ENCODE measurements around the gene PDCD1LG2. TPM values are rescaled to one million over a fixed set of nuclear protein-coding genes. Genes with fewer than 3 reads are reported as not detected.

PDCD1LG2 gene
- total RNA-seq, 5 donors from 2014 or later (not counting 1 experiment from before 2014, with no cell fraction given): 0.14 to 0.76 (median 0.40) TPM

GRCh38 chr9:5500441-5501235 lies 9.7 kb upstream of the PDCD1LG2 start:
- Histone ChIP-seq H3K36me3 (ENCODE audit: control insufficient read depth in 2 of 2, extremely low read depth in 1 of 2, insufficient read depth in 1 of 2, low read length in 1 of 2) (no peaks in the 10 kb centered on the region), H3K27me3 (replicated peaks in 1 of 2; ENCODE audit: control insufficient read depth in 2 of 2, extremely low read depth in 1 of 2, insufficient read depth in 2 of 2, low read length in 1 of 2) (peaks cover 0 to 14% of the 10 kb centered on the region in 2 experiments), H3K4me1 (ENCODE audit: control insufficient read depth in 1 of 2, extremely low read depth in 1 of 2, insufficient read depth in 2 of 2, low read length in 2 of 2) (no peaks in the 10 kb centered on the region), H3K4me3 (ENCODE audit: control insufficient read depth in 1 of 2, extremely low read depth in 1 of 2, low read length in 1 of 2) (no peak overlapping the region), H3K27ac (ENCODE audit: low read length) (no peak overlapping the region), H3K9me3 (no peaks in the 10 kb centered on the region)
- Mint-ChIP-seq H3K9me3 (peaks cover 9 to 18% (median 13%) of the 10 kb centered on the region in 3 donors), H3K36me3 (peaks cover 3% of the 10 kb centered on the region), H3K27ac (no peak overlapping the region), H3K4me1 (peaks cover 7 to 12% (median 12%) of the 10 kb centered on the region in 3 donors), H3K27me3 (peaks cover 0 to 2% of the 10 kb centered on the region in 2 donors), H3K4me3 (no peak overlapping the region)
- ChIA-PET POLR2A (no interaction called here), CTCF (no interaction called here)
- ATAC-seq (replicated peaks in 1 of 4): no peak
- WGBS (ENCODE audit: insufficient coverage): 91% methylated on average over 9 of the region's 18 CpGs
- no peak for DNase-seq

- no peak for DNase-seq
- H3K27me3 Mint-ChIP-seq: peaks cover 0 to 2% of the 10 kb centered on the region in 2 donors
- 99% methylated on average over 5 of the region's 6 CpGs for WGBS (ENCODE audit: insufficient coverage)
- Histone ChIP-seq H3K4me3 (ENCODE audit: control insufficient read depth in 1 of 2, extremely low read depth in 1 of 2, low read length in 1 of 2) (no peak overlapping the region), H3K4me1 (ENCODE audit: control insufficient read depth in 1 of 2, extremely low read depth in 1 of 2, insufficient read depth in 2 of 2, low read length in 2 of 2) (no peaks in the 10 kb centered on the region), H3K9me3 (no peaks in the 10 kb centered on the region), H3K27me3 (replicated peaks in 1 of 2; ENCODE audit: control insufficient read depth in 2 of 2, extremely low read depth in 1 of 2, insufficient read depth in 2 of 2, low read length in 1 of 2) (peaks cover 0 to 14% of the 10 kb centered on the region in 2 experiments), H3K36me3 (ENCODE audit: control insufficient read depth in 2 of 2, extremely low read depth in 1 of 2, insufficient read depth in 1 of 2, low read length in 1 of 2) (no peaks in the 10 kb centered on the region), H3K27ac (ENCODE audit: low read length) (no peak overlapping the region)
- peaks cover 3% of the 10 kb centered on the region for H3K36me3 Mint-ChIP-seq
- ChIA-PET POLR2A (no interaction called here), CTCF (no interaction called here)
- no peak overlapping the region for H3K27ac Mint-ChIP-seq
- peaks cover 9 to 18% (median 13%) of the 10 kb centered on the region in 3 donors for H3K9me3 Mint-ChIP-seq
- H3K4me1 Mint-ChIP-seq: peaks cover 7 to 12% (median 12%) of the 10 kb centered on the region in 3 donors
- ATAC-seq (replicated peaks in 1 of 4): no peak
- H3K4me3 Mint-ChIP-seq: no peak overlapping the region
Observed at GRCh38 chr9:5502553-5502952, 7.8 kb upstream of the PDCD1LG2 start.

GRCh38 chr9:5509573-5509972 lies 758 bp upstream of the PDCD1LG2 start:
- ChIA-PET CTCF (interaction anchor here in 1 of 2 donors (1.8 kb wide), 1 partner anchor 21 kb away, joined by 4 read pairs; no protein-coding TSS in a partner anchor), POLR2A (no interaction called here)
- H3K27me3 Mint-ChIP-seq: no peaks in the 10 kb centered on the region
- H3K27ac ChIP-seq (ENCODE audit: low read length): no peak overlapping the region
- H3K9me3 Mint-ChIP-seq: peaks cover 3 to 8% (median 4%) of the 10 kb centered on the region in 3 donors
- H3K4me1 Mint-ChIP-seq: peaks cover 36 to 55% (median 40%) of the 10 kb centered on the region in 3 donors
- 94% methylated on average over 2 of the region's 2 CpGs for WGBS (ENCODE audit: insufficient coverage)
- no peak for ATAC-seq (replicated peaks in 1 of 4)
- H3K4me3 Mint-ChIP-seq: peak overlapping the region in 1 of 3 donors; percentile 39
- no peaks in the 10 kb centered on the region for H3K36me3 ChIP-seq (ENCODE audit: control insufficient read depth in 2 of 2, extremely low read depth in 1 of 2, insufficient read depth in 1 of 2, low read length in 1 of 2)
- H3K36me3 Mint-ChIP-seq: peaks cover 1% of the 10 kb centered on the region
- no peaks in the 10 kb centered on the region for H3K27me3 ChIP-seq (replicated peaks in 1 of 2; ENCODE audit: control insufficient read depth in 2 of 2, extremely low read depth in 1 of 2, insufficient read depth in 2 of 2, low read length in 1 of 2)
- no peak overlapping the region for H3K4me3 ChIP-seq (ENCODE audit: control insufficient read depth in 1 of 2, extremely low read depth in 1 of 2, low read length in 1 of 2)
- H3K27ac Mint-ChIP-seq: peak overlapping the region; percentile 93 to 96
- H3K4me1 ChIP-seq (ENCODE audit: control insufficient read depth in 1 of 2, extremely low read depth in 1 of 2, insufficient read depth in 2 of 2, low read length in 2 of 2): peaks cover 0 to 7% of the 10 kb centered on the region in 2 experiments
- H3K9me3 ChIP-seq: no peaks in the 10 kb centered on the region
- no peak for DNase-seq

DNA sequence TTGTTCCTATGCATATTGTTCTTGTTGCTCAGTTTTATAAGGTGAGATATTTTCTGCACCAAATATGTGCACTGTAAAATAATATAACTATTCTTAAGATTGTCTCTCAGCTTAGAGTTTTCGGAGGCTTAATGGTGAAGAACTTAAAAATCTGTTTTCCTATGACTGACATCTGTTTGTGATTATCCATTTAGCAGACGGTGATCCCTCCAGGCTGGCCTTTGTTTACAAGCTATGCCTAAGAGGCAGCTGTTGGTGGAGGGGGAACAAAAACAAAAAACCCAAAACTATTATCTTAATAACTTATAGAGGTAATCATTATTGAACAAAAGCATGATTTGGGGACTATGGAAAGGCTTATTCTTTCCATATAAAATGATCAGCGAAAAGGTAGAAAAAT lies 658 bp downstream of the PDCD1LG2 start:
- Histone ChIP-seq H3K4me1 (ENCODE audit: control insufficient read depth in 1 of 2, extremely low read depth in 1 of 2, insufficient read depth in 2 of 2, low read length in 2 of 2) (peaks cover 0 to 7% of the 10 kb centered on the region in 2 experiments), H3K9me3 (no peaks in the 10 kb centered on the region), H3K36me3 (ENCODE audit: control insufficient read depth in 2 of 2, extremely low read depth in 1 of 2, insufficient read depth in 1 of 2, low read length in 1 of 2) (no peaks in the 10 kb centered on the region), H3K27me3 (replicated peaks in 1 of 2; ENCODE audit: control insufficient read depth in 2 of 2, extremely low read depth in 1 of 2, insufficient read depth in 2 of 2, low read length in 1 of 2) (no peaks in the 10 kb centered on the region), H3K27ac (ENCODE audit: low read length) (no peak overlapping the region), H3K4me3 (ENCODE audit: control insufficient read depth in 1 of 2, extremely low read depth in 1 of 2, low read length in 1 of 2) (no peak overlapping the region)
- DNase-seq: no peak
- CTCF ChIA-PET: interaction anchor here (0.5 to 1.8 kb wide), 5 partner anchors 20 to 683 kb away, joined by 3 to 6 read pairs (median 4); no protein-coding TSS in a partner anchor
- Mint-ChIP-seq H3K4me1 (peaks cover 32 to 48% (median 33%) of the 10 kb centered on the region in 3 donors), H3K4me3 (peak overlapping the region; percentile 39 to 77 (median 67)), H3K27me3 (no peaks in the 10 kb centered on the region), H3K36me3 (no peaks in the 10 kb centered on the region), H3K27ac (peak overlapping the region; percentile 93 to 96), H3K9me3 (no peaks in the 10 kb centered on the region)
- POLR2A ChIA-PET: no interaction called here
- ATAC-seq (replicated peaks in 1 of 4): no peak
- 83% methylated on average over 1 of the region's 3 CpGs for WGBS (ENCODE audit: insufficient coverage)

GRCh38 chr9:5511476-5511875 lies 1.1 kb downstream of the PDCD1LG2 start:
- H3K36me3 ChIP-seq (ENCODE audit: control insufficient read depth in 2 of 2, extremely low read depth in 1 of 2, insufficient read depth in 1 of 2, low read length in 1 of 2): no peaks in the 10 kb centered on the region
- POLR2A ChIA-PET: no interaction called here
- DNase-seq: no peak
- peaks cover 0 to under 1% of the 10 kb centered on the region in 2 experiments for H3K27me3 ChIP-seq (replicated peaks in 1 of 2; ENCODE audit: control insufficient read depth in 2 of 2, extremely low read depth in 1 of 2, insufficient read depth in 2 of 2, low read length in 1 of 2)
- H3K27ac ChIP-seq (ENCODE audit: low read length): no peak overlapping the region
- no peak for ATAC-seq (replicated peaks in 1 of 4)
- Mint-ChIP-seq H3K27ac (peak overlapping the region in 1 of 2 donors; percentile 96), H3K4me3 (peak overlapping the region in 2 of 3 donors; percentile 39 to 67), H3K27me3 (no peaks in the 10 kb centered on the region), H3K36me3 (no peaks in the 10 kb centered on the region), H3K9me3 (no peaks in the 10 kb centered on the region), H3K4me1 (peaks cover 32 to 48% (median 33%) of the 10 kb centered on the region in 3 donors)
- 100% methylated on average over 1 of the region's 1 CpG for WGBS (ENCODE audit: insufficient coverage)
- no peak overlapping the region for H3K4me3 ChIP-seq (ENCODE audit: control insufficient read depth in 1 of 2, extremely low read depth in 1 of 2, low read length in 1 of 2)
- peaks cover 0 to 7% of the 10 kb centered on the region in 2 experiments for H3K4me1 ChIP-seq (ENCODE audit: control insufficient read depth in 1 of 2, extremely low read depth in 1 of 2, insufficient read depth in 2 of 2, low read length in 2 of 2)
- no peaks in the 10 kb centered on the region for H3K9me3 ChIP-seq
- CTCF ChIA-PET: interaction anchor here in 1 of 2 donors (1.8 kb wide), 1 partner anchor 19 kb away, joined by 4 read pairs; no protein-coding TSS in a partner anchor

DNA sequence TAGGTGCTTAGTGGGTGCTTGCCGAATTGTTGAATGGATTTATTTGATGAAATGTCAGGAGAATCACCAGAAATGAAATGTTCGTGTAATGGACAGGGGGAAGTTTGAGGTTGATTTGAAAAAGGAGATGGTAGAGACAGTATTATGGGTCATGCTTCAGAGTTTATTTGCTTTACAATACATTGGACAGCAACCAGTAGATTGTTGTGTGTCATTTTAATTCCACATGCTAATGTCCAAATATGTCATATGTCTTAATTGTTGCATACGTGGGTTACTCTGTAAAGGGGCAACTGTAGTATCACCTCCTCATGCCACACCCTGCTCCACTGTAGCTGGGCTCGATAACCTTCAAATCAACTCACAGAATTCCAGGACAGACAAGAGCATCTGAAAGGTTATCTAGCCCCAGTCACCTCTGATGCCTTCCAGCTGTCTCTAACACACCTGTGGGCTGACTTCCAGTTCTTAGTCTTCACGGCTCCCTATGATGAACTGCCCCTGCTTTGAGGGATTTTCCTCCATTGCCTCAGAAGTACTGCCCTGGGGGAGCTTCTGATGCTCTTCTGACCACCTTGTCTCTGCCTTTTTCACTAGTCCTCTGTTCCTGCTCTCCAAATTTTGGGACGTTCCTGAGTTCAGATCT lies 1.7 kb downstream of the PDCD1LG2 start:
- POLR2A ChIA-PET: no interaction called here
- H3K27me3 Mint-ChIP-seq: no peaks in the 10 kb centered on the region
- H3K4me1 Mint-ChIP-seq: peaks cover 32 to 49% (median 33%) of the 10 kb centered on the region in 3 donors
- no peak overlapping the region for H3K27ac Mint-ChIP-seq
- WGBS (ENCODE audit: insufficient coverage): 94% methylated on average over 4 of the region's 6 CpGs
- peaks cover 0 to 7% of the 10 kb centered on the region in 2 experiments for H3K4me1 ChIP-seq (ENCODE audit: control insufficient read depth in 1 of 2, extremely low read depth in 1 of 2, insufficient read depth in 2 of 2, low read length in 2 of 2)
- CTCF ChIA-PET: no interaction called here
- DNase-seq (no peak), ATAC-seq (replicated peaks in 1 of 4) (no peak)
- no peak overlapping the region for H3K27ac ChIP-seq (ENCODE audit: low read length)
- H3K9me3 ChIP-seq: no peaks in the 10 kb centered on the region
- H3K36me3 Mint-ChIP-seq: no peaks in the 10 kb centered on the region
- H3K27me3 ChIP-seq (replicated peaks in 1 of 2; ENCODE audit: control insufficient read depth in 2 of 2, extremely low read depth in 1 of 2, insufficient read depth in 2 of 2, low read length in 1 of 2): peaks cover 0 to 4% of the 10 kb centered on the region in 2 experiments
- no peak overlapping the region for H3K4me3 ChIP-seq (ENCODE audit: control insufficient read depth in 1 of 2, extremely low read depth in 1 of 2, low read length in 1 of 2)
- no peaks in the 10 kb centered on the region for H3K36me3 ChIP-seq (ENCODE audit: control insufficient read depth in 2 of 2, extremely low read depth in 1 of 2, insufficient read depth in 1 of 2, low read length in 1 of 2)
- H3K4me3 Mint-ChIP-seq: peak overlapping the region in 1 of 3 donors; percentile 0
- H3K9me3 Mint-ChIP-seq: no peaks in the 10 kb centered on the region
